Measurements from ENCODE around the gene XAB2.
A peak's percentile ranks its signal among the peaks of the same experiment; 100 is the strongest.

The XAB2 gene

DNA sequence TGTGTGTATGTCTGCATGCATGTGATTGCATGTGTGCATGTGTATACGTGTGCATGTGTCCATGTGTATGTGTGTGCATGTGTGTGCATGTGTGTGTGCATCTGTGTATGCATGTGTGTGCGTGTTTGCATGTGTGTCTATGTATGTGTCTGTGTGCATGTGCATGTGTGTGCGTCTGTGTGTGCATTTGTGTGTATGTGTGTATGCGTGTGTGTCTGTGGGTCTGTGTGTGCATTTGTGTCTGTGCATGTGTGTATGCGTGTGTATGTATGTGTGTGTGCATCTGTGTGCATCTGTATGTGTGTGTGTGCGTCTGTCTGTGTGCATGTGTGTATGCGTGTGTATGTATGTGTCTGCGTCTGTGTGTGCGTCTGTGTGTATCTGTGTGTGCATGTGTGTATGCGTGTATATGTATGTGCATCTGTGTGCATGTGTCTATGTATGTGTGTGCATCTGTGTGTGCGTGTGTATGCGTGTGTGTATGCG, 10.6 kb upstream of the XAB2 start:
- no peaks in the 10 kb centered on the region for H3K9me2 ChIP-seq (replicated peaks; ENCODE audit: insufficient read depth, low read length)
- no peaks in the 10 kb centered on the region for H3K36me3 ChIP-seq (replicated peaks; ENCODE audit: insufficient read depth, low read length)
- H3K9ac ChIP-seq (ENCODE audit: low read length), result no peak overlapping the region
- H3K4me1 ChIP-seq (ENCODE audit: low read length), result peaks cover 3% of the 10 kb centered on the region
- H2AFZ ChIP-seq (ENCODE audit: low read length), result no peak overlapping the region
- no peaks in the 10 kb centered on the region for H3K27me3 ChIP-seq (replicated peaks; ENCODE audit: insufficient read depth, low read length)
- no peak for DNase-seq
- H3K9me3 ChIP-seq (replicated peaks; ENCODE audit: insufficient read depth, low read length), result no peaks in the 10 kb centered on the region
- TF ChIP-seq EZH2phosphoT487 (IDR thresholded peaks at IDR 0.05; ENCODE audit: low read length), result no peak
- TF ChIP-seq, protein P1, sequence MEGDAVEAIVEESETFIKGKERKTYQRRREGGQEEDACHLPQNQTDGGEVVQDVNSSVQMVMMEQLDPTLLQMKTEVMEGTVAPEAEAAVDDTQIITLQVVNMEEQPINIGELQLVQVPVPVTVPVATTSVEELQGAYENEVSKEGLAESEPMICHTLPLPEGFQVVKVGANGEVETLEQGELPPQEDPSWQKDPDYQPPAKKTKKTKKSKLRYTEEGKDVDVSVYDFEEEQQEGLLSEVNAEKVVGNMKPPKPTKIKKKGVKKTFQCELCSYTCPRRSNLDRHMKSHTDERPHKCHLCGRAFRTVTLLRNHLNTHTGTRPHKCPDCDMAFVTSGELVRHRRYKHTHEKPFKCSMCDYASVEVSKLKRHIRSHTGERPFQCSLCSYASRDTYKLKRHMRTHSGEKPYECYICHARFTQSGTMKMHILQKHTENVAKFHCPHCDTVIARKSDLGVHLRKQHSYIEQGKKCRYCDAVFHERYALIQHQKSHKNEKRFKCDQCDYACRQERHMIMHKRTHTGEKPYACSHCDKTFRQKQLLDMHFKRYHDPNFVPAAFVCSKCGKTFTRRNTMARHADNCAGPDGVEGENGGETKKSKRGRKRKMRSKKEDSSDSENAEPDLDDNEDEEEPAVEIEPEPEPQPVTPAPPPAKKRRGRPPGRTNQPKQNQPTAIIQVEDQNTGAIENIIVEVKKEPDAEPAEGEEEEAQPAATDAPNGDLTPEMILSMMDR (IDR thresholded peaks at IDR 0.05; ENCODE audit: low read length), result no peak
- no peak for TF ChIP-seq EZH2 (optimal IDR thresholded peaks at IDR 0.05; ENCODE audit: low read depth, low read length)
- H3F3A ChIP-seq (ENCODE audit: insufficient read depth, low read length), result no peaks in the 10 kb centered on the region
- no peak overlapping the region for H3K27ac ChIP-seq (ENCODE audit: low read length)
- no peak overlapping the region for H3K4me3 ChIP-seq (ENCODE audit: low read length)
- no peak overlapping the region for H3K4me2 ChIP-seq (ENCODE audit: low read depth, low read length)
- H4K20me1 ChIP-seq (ENCODE audit: insufficient read depth, low read length), result no peaks in the 10 kb centered on the region
- H3K79me2 ChIP-seq (ENCODE audit: low read length), result peaks cover 19% of the 10 kb centered on the region

DNA sequence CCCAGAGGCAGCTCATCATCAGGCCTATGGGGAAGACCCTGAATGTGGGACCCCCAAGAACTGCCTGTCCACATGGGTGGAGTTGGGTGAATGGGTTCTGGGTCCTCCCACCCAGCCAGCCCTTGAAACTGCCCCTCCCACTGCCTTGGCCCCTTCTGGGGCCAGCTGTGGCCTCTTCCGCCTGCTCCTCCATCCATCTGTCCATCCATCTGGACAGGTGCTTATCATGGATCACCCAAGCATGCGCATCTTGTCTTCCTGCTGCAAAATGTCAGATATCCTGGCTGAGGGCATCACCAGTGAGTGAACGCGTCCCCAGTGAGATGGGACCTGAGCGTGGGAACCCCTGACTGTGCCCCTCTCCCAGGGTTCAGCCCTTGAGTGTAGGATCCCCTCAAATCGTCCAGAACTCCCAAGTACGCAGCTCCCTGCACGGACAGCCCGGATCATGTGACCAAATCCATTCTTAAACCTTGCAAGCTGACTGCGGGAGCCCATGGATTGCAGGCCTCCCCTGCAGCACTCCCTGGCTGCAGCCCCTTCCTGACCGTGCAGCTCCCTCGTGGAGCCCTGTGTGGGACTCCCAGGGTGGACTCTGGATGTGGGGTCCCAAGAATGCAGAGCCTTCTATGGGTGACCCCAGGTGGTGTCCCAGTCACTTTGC, 9.6 kb upstream of the XAB2 start:
- Histone ChIP-seq H3K9me3 (replicated peaks; ENCODE audit: insufficient read depth, low read length) (no peaks in the 10 kb centered on the region), H3K27ac (ENCODE audit: low read length) (no peak overlapping the region), H3K9ac (ENCODE audit: low read length) (no peak overlapping the region), H4K20me1 (ENCODE audit: insufficient read depth, low read length) (no peaks in the 10 kb centered on the region), H3K27me3 (replicated peaks; ENCODE audit: insufficient read depth, low read length) (no peaks in the 10 kb centered on the region), H3F3A (ENCODE audit: insufficient read depth, low read length) (no peaks in the 10 kb centered on the region), H3K4me2 (ENCODE audit: low read depth, low read length) (no peak overlapping the region), H2AFZ (ENCODE audit: low read length) (no peak overlapping the region), H3K4me3 (ENCODE audit: low read length) (no peak overlapping the region), H3K79me2 (ENCODE audit: low read length) (peaks cover 19% of the 10 kb centered on the region), H3K36me3 (replicated peaks; ENCODE audit: insufficient read depth, low read length) (no peaks in the 10 kb centered on the region), H3K4me1 (ENCODE audit: low read length) (peaks cover 3% of the 10 kb centered on the region), H3K9me2 (replicated peaks; ENCODE audit: insufficient read depth, low read length) (no peaks in the 10 kb centered on the region)
- TF ChIP-seq EZH2phosphoT487 (IDR thresholded peaks at IDR 0.05; ENCODE audit: low read length) (no peak), EZH2 (optimal IDR thresholded peaks at IDR 0.05; ENCODE audit: low read depth, low read length) (no peak)
- TF ChIP-seq, protein P1 (IDR thresholded peaks at IDR 0.05; ENCODE audit: low read length), result no peak
- no peak for DNase-seq

DNA sequence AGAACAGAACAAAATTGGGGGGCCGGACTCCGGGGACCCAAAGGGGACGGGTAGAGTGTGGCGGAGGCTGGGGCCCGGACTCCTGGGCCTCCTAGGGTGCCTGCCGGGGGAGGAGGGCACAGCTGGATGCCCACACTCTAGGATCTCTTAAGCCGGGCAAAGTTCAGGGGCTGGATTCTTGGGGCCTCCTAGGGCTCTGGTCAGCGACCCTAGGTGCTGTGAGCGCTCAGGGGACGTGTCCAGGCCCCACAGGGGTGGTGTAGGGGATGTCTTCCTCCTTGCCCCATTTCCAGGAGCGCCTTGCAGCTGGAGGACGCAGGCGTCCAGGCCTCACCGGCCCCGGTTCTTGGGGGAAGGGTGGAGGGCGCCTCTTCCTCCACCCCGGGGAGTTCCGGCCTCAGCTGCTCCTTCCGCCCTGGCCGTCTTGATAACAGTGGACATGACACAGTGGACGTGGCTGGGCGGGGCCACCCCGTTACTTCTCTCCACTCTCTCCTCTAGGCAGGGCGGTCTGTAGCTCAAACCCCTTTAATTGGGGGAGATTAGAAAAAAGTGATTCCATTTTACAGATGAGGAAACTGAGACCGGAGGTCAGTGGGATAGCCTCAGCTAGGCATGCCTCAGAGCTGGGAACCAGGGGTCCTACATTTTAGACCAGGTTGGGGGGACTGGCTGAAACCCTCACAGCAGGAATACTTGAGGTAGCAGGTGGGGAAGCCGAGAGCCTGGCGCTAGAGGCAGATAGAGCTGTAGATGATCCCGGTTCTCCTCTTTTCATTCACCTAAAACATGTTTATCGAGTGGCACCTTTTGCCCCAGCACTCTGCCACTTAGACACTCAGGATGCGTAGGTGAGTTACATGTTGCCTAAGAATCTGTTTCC, 8.3 kb upstream of the XAB2 start:
- no peak for TF ChIP-seq EZH2 (optimal IDR thresholded peaks at IDR 0.05; ENCODE audit: low read depth, low read length)
- no peak for TF ChIP-seq EZH2phosphoT487 (IDR thresholded peaks at IDR 0.05; ENCODE audit: low read length)
- TF ChIP-seq, protein P1 (IDR thresholded peaks at IDR 0.05; ENCODE audit: low read length), result no peak
- DNase-seq, result no peak
- no peak overlapping the region for H3K27ac ChIP-seq (ENCODE audit: low read length)

More for the DNA sequence above, 8.3 kb upstream of the XAB2 start:
- Histone ChIP-seq H2AFZ (ENCODE audit: low read length) (peak overlapping the region; percentile 88), H4K20me1 (ENCODE audit: insufficient read depth, low read length) (no peaks in the 10 kb centered on the region), H3K4me2 (ENCODE audit: low read depth, low read length) (peak overlapping the region; percentile 91), H3K9ac (ENCODE audit: low read length) (peak overlapping the region; percentile 85), H3K4me3 (ENCODE audit: low read length) (peak overlapping the region; percentile 90), H3K9me3 (replicated peaks; ENCODE audit: insufficient read depth, low read length) (no peaks in the 10 kb centered on the region), H3K9me2 (replicated peaks; ENCODE audit: insufficient read depth, low read length) (no peaks in the 10 kb centered on the region), H3K4me1 (ENCODE audit: low read length) (peaks cover 3% of the 10 kb centered on the region), H3F3A (ENCODE audit: insufficient read depth, low read length) (no peaks in the 10 kb centered on the region), H3K79me2 (ENCODE audit: low read length) (peaks cover 19% of the 10 kb centered on the region), H3K27me3 (replicated peaks; ENCODE audit: insufficient read depth, low read length) (no peaks in the 10 kb centered on the region), H3K36me3 (replicated peaks; ENCODE audit: insufficient read depth, low read length) (no peaks in the 10 kb centered on the region)
